Jurkat, Clone E6-1 (cell line): ENCODE measurements around the gene FSTL3.
A peak's percentile ranks its signal among the peaks of the same experiment; 100 is the strongest.
"Not testable (repeated sequence)": the region's sequence is repeated elsewhere in the genome, so short reads cannot be mapped to it uniquely, and the experiment has no call there.

Experiments
- DNase-seq: peaks from one replicate; pipeline ENCODE4 v3.0.0-alpha.2; 2011; ENCODE audit warnings: low read depth, low spot score
- H3K4me3 ChIP-seq: 2 replicates; pipeline ENCODE4 v1.5.1; 2011; ENCODE audit warnings: mild to moderate bottlenecking, low read length, control low read depth, moderate library complexity

The FSTL3 gene

GRCh38 chr19:679418-680286, 3.5 kb downstream of the FSTL3 start:
- H3K4me3 ChIP-seq: peak overlapping the region; percentile 61
- no peak for DNase-seq

GRCh38 chr19:680287-681028, 4.3 kb downstream of the FSTL3 start:
- DNase-seq: peak; percentile 94
- H3K4me3 ChIP-seq: peak overlapping the region; percentile 63

- peak overlapping the region; percentile 63 for H3K4me3 ChIP-seq
- DNase-seq: peak; percentile 91
These were observed 5.1 kb downstream of the FSTL3 start for GRCh38 chr19:681029-682019.

- DNase-seq: no peak
- no peak overlapping the region for H3K4me3 ChIP-seq
These were observed 6.6 kb downstream of the FSTL3 start for GRCh38 chr19:682678-683320.

GRCh38 chr19:685454-685931, 9.3 kb downstream of the FSTL3 start:
- DNase-seq: no peak
- H3K4me3 ChIP-seq: no peak overlapping the region

GRCh38 chr19:686589-687297, 10.6 kb downstream of the FSTL3 start:
- H3K4me3 ChIP-seq: no peak overlapping the region
- DNase-seq: no peak

- DNase-seq: no peak
- no peak overlapping the region for H3K4me3 ChIP-seq
These were observed 11.5 kb downstream of the FSTL3 start for GRCh38 chr19:687569-688166.

- no peak overlapping the region for H3K4me3 ChIP-seq
- no peak for DNase-seq
These were observed 12.0 kb downstream of the FSTL3 start for GRCh38 chr19:688214-688613.

GRCh38 chr19:688992-689391, 12.8 kb downstream of the FSTL3 start:
- no peak for DNase-seq
- no peak overlapping the region for H3K4me3 ChIP-seq

GRCh38 chr19:690203-690602, 14.0 kb downstream of the FSTL3 start:
- no peak for DNase-seq

GRCh38 chr19:694481-695351, 18.5 kb downstream of the FSTL3 start:
- DNase-seq: no peak
- H3K4me3 ChIP-seq: no peak overlapping the region

More at GRCh38 chr19:690203-690602, 14.0 kb downstream of the FSTL3 start:
- no peak overlapping the region for H3K4me3 ChIP-seq

- DNase-seq: no peak
- no peak within 1 kb of the TSS for H3K4me3 ChIP-seq
These were observed 19.3 kb downstream of the FSTL3 start, which contains the start of gene PRSS57 for GRCh38 chr19:695352-695949. Gene PRSS57 (minus strand): TSS chr19:695452. CDS start chr19:695430, 22 bp downstream.

GRCh38 chr19:698529-698928, 22.3 kb downstream of the FSTL3 start:
- DNase-seq, H3K4me3 ChIP-seq: not testable (repeated sequence)

GRCh38 chr19:699885-700284, 23.7 kb downstream of the FSTL3 start:
- not testable (repeated sequence) for H3K4me3 ChIP-seq
- DNase-seq: peak; percentile 34

- H3K4me3 ChIP-seq, DNase-seq: not testable (repeated sequence)
These were observed 26.7 kb downstream of the FSTL3 start for GRCh38 chr19:702847-703246.

GRCh38 chr19:703329-703650, 27.1 kb downstream of the FSTL3 start:
- no peak for DNase-seq
- no peak overlapping the region for H3K4me3 ChIP-seq
